GM21619 (cell line): ENCODE measurements around the gene FOXM1.

Experiments
- ATAC-seq: cut with Tn5 transposase; IDR thresholded peaks from one replicate; pipeline ENCODE4 v1.9.1; 2021; ENCODE audit not compliant: unreplicated experiment

Gene FOXM1

GRCh38 chr12:2841056-2841650 lies 35.8 kb downstream of the FOXM1 start:
- no peak for ATAC-seq

- no peak for ATAC-seq
Observed at GRCh38 chr12:2836574-2836973, 40.4 kb downstream of the FOXM1 start.

- ATAC-seq, result no peak
Observed at GRCh38 chr12:2835691-2836403, 41.1 kb downstream of the FOXM1 start.

DNA sequence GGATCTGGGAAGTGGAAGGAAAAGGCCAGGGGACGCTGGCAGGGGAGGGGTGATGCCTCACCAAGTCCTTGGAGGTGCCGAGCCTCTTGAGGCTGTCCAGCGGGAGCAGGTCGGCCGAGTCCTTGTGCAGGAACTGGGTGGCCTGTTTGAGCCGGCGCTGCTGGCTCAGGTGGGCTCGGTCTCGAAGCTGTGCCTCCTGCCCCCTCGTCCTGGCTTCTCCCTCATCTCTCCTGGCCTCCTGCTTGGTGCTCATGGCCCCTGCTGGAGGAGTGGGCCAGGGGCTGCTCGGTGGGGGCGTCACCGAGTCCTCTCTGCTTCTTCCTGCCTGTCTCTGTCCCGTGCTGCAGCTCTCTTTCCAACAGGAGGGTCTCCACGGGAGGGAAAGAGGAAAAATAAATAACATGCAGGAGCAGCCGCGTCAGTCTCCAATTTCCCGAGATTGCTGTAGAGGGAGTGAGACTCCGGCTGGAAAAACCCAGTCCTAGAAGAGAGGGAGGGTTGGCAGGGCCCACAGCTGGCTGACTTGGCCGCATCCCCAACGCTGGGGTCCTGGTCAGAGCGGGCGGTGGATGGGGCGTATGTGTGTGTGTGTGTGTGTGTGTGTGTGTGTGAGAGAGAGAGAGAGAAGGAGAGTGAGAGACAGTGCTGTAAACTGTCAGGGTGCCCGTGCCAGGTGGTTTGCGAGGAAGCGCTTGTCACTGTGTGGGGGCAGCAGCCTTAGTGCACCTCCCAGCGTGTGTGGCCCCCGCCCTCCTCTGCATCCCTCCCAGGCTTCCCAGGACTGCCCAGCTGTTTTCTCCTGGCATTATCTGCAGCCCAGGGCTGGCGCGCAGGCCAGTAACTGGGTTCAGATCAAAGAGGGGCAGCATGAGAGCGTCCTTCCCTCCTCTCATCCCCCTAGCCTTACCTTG lies 42.1 kb downstream of the FOXM1 start, which contains the start of gene NRIP2:
TSS of gene NRIP2 (minus strand) at position 455 of the 911 bp plus-strand sequence. CDS start at position 403, 52 bp downstream.
- ATAC-seq, result no peak

- ATAC-seq, result no peak
Observed at GRCh38 chr12:2833810-2834209, 43.2 kb downstream of the FOXM1 start.

DNA sequence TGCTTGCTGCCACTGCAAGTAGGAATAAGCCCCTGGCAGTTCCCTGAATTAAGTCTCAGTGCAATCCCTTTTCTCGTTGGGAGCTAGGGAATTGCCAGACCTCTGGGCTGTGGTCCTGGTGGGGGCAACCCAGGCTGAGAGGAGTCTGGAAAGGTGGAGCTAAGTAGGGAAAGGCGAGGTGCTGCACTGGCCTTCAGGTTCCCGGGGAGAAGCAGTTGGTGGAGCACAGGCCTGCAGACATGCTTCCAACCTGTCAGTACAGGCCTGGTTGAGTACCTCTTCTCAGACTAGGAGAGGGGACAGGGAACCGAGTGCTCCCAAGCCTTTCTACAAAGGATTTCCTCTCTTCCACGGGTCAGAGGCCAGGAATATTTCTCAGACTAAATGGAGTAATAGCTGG lies 43.6 kb downstream of the FOXM1 start:
- ATAC-seq, result no peak

GRCh38 chr12:2832550-2833127 lies 44.3 kb downstream of the FOXM1 start:
- ATAC-seq, result no peak

DNA sequence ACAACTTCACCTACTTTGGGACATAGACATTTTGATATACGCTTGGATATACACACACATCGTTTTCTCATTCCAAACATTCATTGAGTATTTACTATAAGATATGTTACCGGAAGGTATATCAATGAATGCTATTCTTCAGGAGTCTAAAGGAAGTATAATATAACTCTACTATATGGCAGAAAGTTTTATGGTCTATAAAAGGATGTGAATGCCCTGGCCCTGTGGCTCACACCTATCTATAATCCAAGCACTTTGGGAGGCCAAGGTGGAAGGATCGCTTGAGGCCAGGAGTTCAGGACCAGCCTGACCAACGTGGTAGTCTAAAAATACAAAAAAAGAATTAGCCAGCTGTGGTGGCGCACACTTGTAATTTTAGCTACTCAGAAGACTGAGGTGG lies 47.7 kb downstream of the FOXM1 start:
- ATAC-seq, result no peak

- no peak for ATAC-seq
Observed at GRCh38 chr12:2826721-2827515, 50.1 kb downstream of the FOXM1 start.

DNA sequence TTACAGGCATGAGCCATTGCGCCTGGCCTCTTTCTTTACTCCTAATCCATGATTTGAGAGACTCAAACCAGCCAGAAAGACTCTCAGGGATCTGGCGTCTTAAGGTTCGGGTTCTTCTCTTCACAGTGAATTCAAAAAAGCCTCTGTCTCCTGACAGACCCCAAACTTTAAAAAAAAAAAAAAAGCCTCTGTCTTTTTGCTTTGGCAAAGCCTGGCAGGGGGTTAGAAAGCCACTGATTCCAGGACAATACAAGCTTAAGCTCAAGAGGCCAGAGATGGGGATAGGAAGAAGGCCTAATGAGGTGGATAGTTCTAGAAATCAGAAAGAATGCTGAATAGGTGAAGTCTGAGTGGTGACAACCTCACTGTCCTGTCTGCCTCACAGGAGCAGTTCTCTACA lies 50.9 kb downstream of the FOXM1 start:
- ATAC-seq, result no peak

GRCh38 chr12:2825132-2825531 lies 51.8 kb downstream of the FOXM1 start:
- ATAC-seq, result no peak

GRCh38 chr12:2824541-2824940 lies 52.4 kb downstream of the FOXM1 start:
- no peak for ATAC-seq

DNA sequence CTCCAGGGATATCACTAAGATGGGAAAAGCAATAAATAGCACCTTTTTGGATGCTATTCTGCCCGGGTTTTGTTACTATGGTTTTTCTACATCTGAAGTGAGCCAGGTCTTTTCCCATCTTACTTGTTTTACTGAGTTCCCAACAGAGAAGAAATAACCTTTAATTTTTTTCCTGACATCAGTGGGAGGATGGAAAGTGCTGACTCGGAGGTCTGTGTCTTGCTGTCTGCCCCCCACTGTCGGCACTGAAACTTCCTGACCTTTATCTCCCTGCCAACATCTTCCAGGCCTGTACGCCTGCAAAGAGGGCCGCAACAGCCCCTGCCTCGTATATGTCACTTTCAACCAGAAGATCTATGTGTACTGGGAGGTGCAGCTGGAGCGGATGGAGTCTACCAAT lies 53.5 kb downstream of the FOXM1 start:
- ATAC-seq, result no peak

DNA sequence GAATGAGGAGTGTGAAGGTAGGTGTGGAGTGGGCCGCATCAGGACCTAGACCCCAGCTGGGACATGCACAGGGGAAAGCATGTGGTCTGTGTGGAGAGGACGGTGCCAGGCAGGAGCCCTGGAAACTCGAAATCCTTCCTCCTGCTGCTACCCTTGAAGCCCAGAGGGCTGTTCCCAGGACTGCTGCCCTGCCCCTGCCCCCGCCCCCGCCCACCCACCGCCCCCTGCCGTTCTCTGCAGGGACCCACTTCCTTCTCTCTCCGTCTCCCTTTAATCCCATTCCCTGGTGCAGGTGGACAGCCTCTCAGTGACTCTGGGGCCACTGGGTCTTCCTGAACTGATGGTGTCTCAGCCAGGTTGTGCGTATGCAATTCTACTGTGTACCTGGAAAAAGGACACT lies 56.5 kb downstream of the FOXM1 start:
- no peak for ATAC-seq

GRCh38 chr12:2819810-2820209 lies 57.2 kb downstream of the FOXM1 start:
- no peak for ATAC-seq

GRCh38 chr12:2813214-2814185 lies 63.5 kb downstream of the FOXM1 start:
- peak; percentile 39 for ATAC-seq

GRCh38 chr12:2812290-2813213 lies 64.4 kb downstream of the FOXM1 start, which contains the start of gene ITFG2:
Gene ITFG2 (plus strand): TSS chr12:2812668. CDS start chr12:2812761, 93 bp downstream.
- ATAC-seq, result peak; percentile 93

DNA sequence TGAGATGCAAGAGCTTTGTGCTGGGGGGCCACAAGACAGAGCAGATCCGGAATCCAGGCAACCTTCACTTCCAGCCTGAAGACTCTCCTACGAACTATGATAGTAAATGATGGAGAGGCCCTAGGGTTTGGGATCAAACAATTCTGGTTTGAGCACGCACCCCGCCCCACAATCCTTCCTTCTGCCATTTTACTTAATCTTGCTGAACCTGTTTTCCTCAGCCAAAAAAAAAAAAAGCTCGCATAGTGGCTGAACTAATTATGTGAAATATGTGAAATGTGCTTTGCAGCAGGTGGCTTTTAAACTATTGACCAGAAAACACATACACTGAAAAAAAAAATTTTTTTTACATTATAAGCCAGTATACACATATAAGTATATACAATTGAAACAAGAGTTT lies 65.2 kb downstream of the FOXM1 start:
- no peak for ATAC-seq
